Measurements from ENCODE around the gene BLOC1S2.

DNA sequence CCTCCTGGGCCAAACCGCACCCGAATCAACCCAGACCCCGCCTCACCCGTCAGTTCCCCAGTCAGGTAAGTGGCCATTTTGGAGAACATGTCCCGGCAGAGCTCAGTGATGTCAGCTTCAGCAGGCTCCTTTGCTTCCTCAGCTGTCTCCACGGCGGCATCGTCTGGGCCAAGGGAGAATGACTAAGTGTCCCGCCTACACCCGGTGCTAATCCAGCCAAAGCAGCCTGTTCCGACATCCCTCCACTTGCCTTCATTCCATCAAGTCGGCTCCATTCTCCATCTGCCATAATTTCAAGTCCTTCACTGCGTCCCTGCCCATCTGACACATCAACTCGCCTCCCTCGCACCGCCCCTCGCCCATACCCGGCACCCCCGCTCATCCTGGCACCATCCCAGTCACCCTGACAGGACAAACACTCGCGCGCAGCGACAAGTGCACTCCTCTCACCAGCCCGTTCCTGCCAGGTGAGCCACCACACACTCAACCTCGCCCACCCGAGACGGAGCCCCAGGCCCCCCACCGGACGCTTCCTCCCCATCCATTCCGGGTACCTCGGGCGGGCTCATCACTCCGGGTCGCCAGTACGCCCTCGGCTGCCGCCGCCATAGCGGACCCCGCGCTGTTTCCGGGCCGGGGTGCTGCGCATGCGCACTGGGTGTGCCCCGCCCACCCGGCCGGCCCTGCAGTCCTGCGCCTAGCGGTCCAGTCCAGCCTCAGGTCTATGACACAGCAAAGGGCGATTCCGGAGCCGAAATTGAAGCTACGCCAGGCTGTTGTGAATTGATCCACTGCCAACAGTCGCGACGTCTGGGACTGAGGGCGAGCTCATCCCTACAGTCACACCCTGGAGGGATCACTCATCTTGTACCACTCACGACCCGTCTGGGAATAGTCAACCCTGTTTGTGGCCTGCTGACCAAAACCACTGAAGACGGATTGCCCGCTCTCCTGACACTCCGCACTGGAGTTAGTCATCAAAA is at the start of gene BLOC1S2:
- TF ChIP-seq, protein P1, sequence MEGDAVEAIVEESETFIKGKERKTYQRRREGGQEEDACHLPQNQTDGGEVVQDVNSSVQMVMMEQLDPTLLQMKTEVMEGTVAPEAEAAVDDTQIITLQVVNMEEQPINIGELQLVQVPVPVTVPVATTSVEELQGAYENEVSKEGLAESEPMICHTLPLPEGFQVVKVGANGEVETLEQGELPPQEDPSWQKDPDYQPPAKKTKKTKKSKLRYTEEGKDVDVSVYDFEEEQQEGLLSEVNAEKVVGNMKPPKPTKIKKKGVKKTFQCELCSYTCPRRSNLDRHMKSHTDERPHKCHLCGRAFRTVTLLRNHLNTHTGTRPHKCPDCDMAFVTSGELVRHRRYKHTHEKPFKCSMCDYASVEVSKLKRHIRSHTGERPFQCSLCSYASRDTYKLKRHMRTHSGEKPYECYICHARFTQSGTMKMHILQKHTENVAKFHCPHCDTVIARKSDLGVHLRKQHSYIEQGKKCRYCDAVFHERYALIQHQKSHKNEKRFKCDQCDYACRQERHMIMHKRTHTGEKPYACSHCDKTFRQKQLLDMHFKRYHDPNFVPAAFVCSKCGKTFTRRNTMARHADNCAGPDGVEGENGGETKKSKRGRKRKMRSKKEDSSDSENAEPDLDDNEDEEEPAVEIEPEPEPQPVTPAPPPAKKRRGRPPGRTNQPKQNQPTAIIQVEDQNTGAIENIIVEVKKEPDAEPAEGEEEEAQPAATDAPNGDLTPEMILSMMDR (conservative IDR thresholded peaks at IDR 0.05) = no peak
- TF ChIP-seq ZFX (IDR thresholded peaks at IDR 0.05) = no peak
